Hypothalamus (tissue), 51 donors: Measurements from ENCODE around the gene TSPAN14.
"Not testable (repeated sequence)": the region's sequence is repeated elsewhere in the genome, so short reads cannot be mapped to it uniquely, and the experiment has no call there.

Source experiments
- DNase-seq, 51 donors: peaks; one replicate each; lab custom pipeline; 2025; lab: John Stamatoyannopoulos, UW

The TSPAN14 gene

GRCh38 chr10:80453842-80454512, at the start of gene TSPAN14:
TSPAN14 (plus strand) TSS chr10:80454310; CDS start chr10:80489234, 34,924 bp downstream.
- peak in 41 of 51 donors; percentile 10 to 90 (median 69) for DNase-seq

- DNase-seq, result no peak
These were observed 49.1 kb upstream of the TSPAN14 start for GRCh38 chr10:80405035-80405434.

GRCh38 chr10:80405626-80406025, 48.5 kb upstream of the TSPAN14 start:
- DNase-seq, result peak in 1 of 51 donors; percentile 32

- DNase-seq, result peak in 1 of 51 donors; percentile 32
These were observed 47.9 kb upstream of the TSPAN14 start for GRCh38 chr10:80406204-80406603.

GRCh38 chr10:80407812-80408241, 46.3 kb upstream of the TSPAN14 start:
- peak in 10 of 51 donors; percentile 12 to 63 (median 36) for DNase-seq

GRCh38 chr10:80408242-80409101, 45.6 kb upstream of the TSPAN14 start, which contains the start of gene PRXL2A:
PRXL2A (plus strand) TSS chr10:80408551; CDS start chr10:80420468, 11,917 bp downstream.
- DNase-seq, result peak in 49 of 51 donors; percentile 42 to 92 (median 81)

- DNase-seq, result peak in 3 of 51 donors; percentile 15 to 50 (median 23)
These were observed 45.0 kb upstream of the TSPAN14 start for GRCh38 chr10:80409121-80409520.

GRCh38 chr10:80410122-80410521, 44.0 kb upstream of the TSPAN14 start:
- peak in 1 of 51 donors; percentile 3 for DNase-seq

- DNase-seq, result peak in 1 of 51 donors; percentile 28
These were observed 43.4 kb upstream of the TSPAN14 start for GRCh38 chr10:80410578-80411145.

GRCh38 chr10:80411267-80411668, 42.8 kb upstream of the TSPAN14 start:
- peak in 11 of 51 donors; percentile 12 to 40 (median 20) for DNase-seq

- DNase-seq, result no peak
These were observed 42.4 kb upstream of the TSPAN14 start for GRCh38 chr10:80411681-80412220.

GRCh38 chr10:80412486-80412885, 41.6 kb upstream of the TSPAN14 start:
- no peak for DNase-seq

GRCh38 chr10:80413271-80413996, 40.7 kb upstream of the TSPAN14 start:
- DNase-seq, result peak in 8 of 51 donors; percentile 19 to 49 (median 36)

- DNase-seq, result no peak
These were observed 39.8 kb upstream of the TSPAN14 start for GRCh38 chr10:80414142-80414895.

- DNase-seq, result peak in 1 of 51 donors; percentile 48
These were observed 38.2 kb upstream of the TSPAN14 start for GRCh38 chr10:80415734-80416478.

GRCh38 chr10:80416479-80417098, 37.5 kb upstream of the TSPAN14 start:
- peak in 22 of 51 donors; percentile 16 to 68 (median 44) for DNase-seq

GRCh38 chr10:80417256-80417655, 36.9 kb upstream of the TSPAN14 start:
- not testable (repeated sequence) for DNase-seq
